ENCODE results near the gene ABCC10. TPM values are rescaled to one million over a fixed set of nuclear protein-coding genes. Genes with fewer than 3 reads are reported as not detected.
A peak's percentile ranks its signal among the peaks of the same experiment; 100 is the strongest.

The ABCC10 gene
- total RNA-seq, 1 donor from 2014 or later = 45.6 TPM

- Mint-ChIP-seq H3K4me3 (ENCODE audit: low read depth) (no peak overlapping the region), H3K4me1 (ENCODE audit: low read depth) (peaks cover 2% of the 10 kb centered on the region), H3K27ac (no peak overlapping the region)
Measured at GRCh38 chr6:43467752-43468151, 40.4 kb downstream of the ABCC10 start.

GRCh38 chr6:43468240-43468639 lies 40.9 kb downstream of the ABCC10 start:
- Mint-ChIP-seq H3K4me1 (ENCODE audit: low read depth) (peaks cover 2% of the 10 kb centered on the region), H3K36me3 (ENCODE audit: low read depth) (no peaks in the 10 kb centered on the region), H3K27me3 (ENCODE audit: low read depth) (peaks cover 15% of the 10 kb centered on the region), H3K9me3 (no peaks in the 10 kb centered on the region), H3K27ac (no peak overlapping the region), H3K4me3 (ENCODE audit: low read depth) (no peak overlapping the region)
- intact Hi-C loops (cut with micrococcal nuclease) = no loop called here
- DNase-seq (ENCODE audit: low spot score) = no peak

More at GRCh38 chr6:43467752-43468151, 40.4 kb downstream of the ABCC10 start:
- Mint-ChIP-seq H3K27me3 (ENCODE audit: low read depth) (peaks cover 17% of the 10 kb centered on the region), H3K9me3 (no peaks in the 10 kb centered on the region), H3K36me3 (ENCODE audit: low read depth) (no peaks in the 10 kb centered on the region)
- DNase-seq (ENCODE audit: low spot score) = no peak
- intact Hi-C loops (cut with micrococcal nuclease) = no loop called here

GRCh38 chr6:43468748-43469681 lies 41.7 kb downstream of the ABCC10 start:
- DNase-seq (ENCODE audit: low spot score) = no peak
- Mint-ChIP-seq H3K4me3 (ENCODE audit: low read depth) (no peak overlapping the region), H3K4me1 (ENCODE audit: low read depth) (peaks cover 2% of the 10 kb centered on the region), H3K36me3 (ENCODE audit: low read depth) (no peaks in the 10 kb centered on the region), H3K9me3 (no peaks in the 10 kb centered on the region), H3K27ac (no peak overlapping the region), H3K27me3 (ENCODE audit: low read depth) (peaks cover 13% of the 10 kb centered on the region)
- intact Hi-C loops (cut with micrococcal nuclease) = no loop called here

GRCh38 chr6:43469947-43470346 lies 42.6 kb downstream of the ABCC10 start:
- intact Hi-C loops (cut with micrococcal nuclease) = no loop called here
- peaks cover 10% of the 10 kb centered on the region for H3K27me3 Mint-ChIP-seq (ENCODE audit: low read depth)
- H3K4me1 Mint-ChIP-seq (ENCODE audit: low read depth) = peaks cover 2% of the 10 kb centered on the region
- no peaks in the 10 kb centered on the region for H3K36me3 Mint-ChIP-seq (ENCODE audit: low read depth)
- no peaks in the 10 kb centered on the region for H3K9me3 Mint-ChIP-seq
- H3K27ac Mint-ChIP-seq = no peak overlapping the region
- DNase-seq (ENCODE audit: low spot score) = no peak
- H3K4me3 Mint-ChIP-seq (ENCODE audit: low read depth) = no peak overlapping the region

- H3K27me3 Mint-ChIP-seq (ENCODE audit: low read depth) = peaks cover 10% of the 10 kb centered on the region
- no peak overlapping the region for H3K4me3 Mint-ChIP-seq (ENCODE audit: low read depth)
- no peaks in the 10 kb centered on the region for H3K9me3 Mint-ChIP-seq
- no peak for DNase-seq (ENCODE audit: low spot score)
- no peaks in the 10 kb centered on the region for H3K36me3 Mint-ChIP-seq (ENCODE audit: low read depth)
- no peak overlapping the region for H3K27ac Mint-ChIP-seq
- intact Hi-C loops (cut with micrococcal nuclease) = no loop called here
- no peaks in the 10 kb centered on the region for H3K4me1 Mint-ChIP-seq (ENCODE audit: low read depth)
Measured at GRCh38 chr6:43471399-43471798, 44.1 kb downstream of the ABCC10 start.

- Mint-ChIP-seq H3K36me3 (ENCODE audit: low read depth) (no peaks in the 10 kb centered on the region), H3K4me3 (ENCODE audit: low read depth) (no peak overlapping the region), H3K4me1 (ENCODE audit: low read depth) (peaks cover 9% of the 10 kb centered on the region), H3K27ac (no peak overlapping the region), H3K27me3 (ENCODE audit: low read depth) (peaks cover 10% of the 10 kb centered on the region), H3K9me3 (no peaks in the 10 kb centered on the region)
- intact Hi-C loops (cut with micrococcal nuclease) = no loop called here
- no peak for DNase-seq (ENCODE audit: low spot score)
Measured at GRCh38 chr6:43472515-43472914, 45.2 kb downstream of the ABCC10 start.

GRCh38 chr6:43475516-43475915 lies 48.2 kb downstream of the ABCC10 start:
- Mint-ChIP-seq H3K4me1 (ENCODE audit: low read depth) (peaks cover 31% of the 10 kb centered on the region), H3K4me3 (ENCODE audit: low read depth) (no peak overlapping the region), H3K9me3 (no peaks in the 10 kb centered on the region), H3K36me3 (ENCODE audit: low read depth) (peaks cover 3% of the 10 kb centered on the region), H3K27ac (no peak overlapping the region), H3K27me3 (ENCODE audit: low read depth) (peaks cover 4% of the 10 kb centered on the region)
- intact Hi-C loops (cut with micrococcal nuclease) = no loop called here
- DNase-seq (ENCODE audit: low spot score) = no peak

GRCh38 chr6:43476746-43477145 lies 49.4 kb downstream of the ABCC10 start:
- intact Hi-C loops (cut with micrococcal nuclease) = no loop called here
- Mint-ChIP-seq H3K27ac (peak overlapping the region; percentile 89), H3K4me1 (ENCODE audit: low read depth) (peaks cover 38% of the 10 kb centered on the region), H3K4me3 (ENCODE audit: low read depth) (peak overlapping the region; percentile 95), H3K36me3 (ENCODE audit: low read depth) (peaks cover 3% of the 10 kb centered on the region), H3K27me3 (ENCODE audit: low read depth) (no peaks in the 10 kb centered on the region), H3K9me3 (no peaks in the 10 kb centered on the region)
- DNase-seq (ENCODE audit: low spot score) = no peak

- intact Hi-C loops (cut with micrococcal nuclease) = no loop called here
- peak within 1 kb of the TSS; percentile 95 for H3K4me3 Mint-ChIP-seq (ENCODE audit: low read depth)
- peaks cover 6% of the 10 kb centered on the region for H3K36me3 Mint-ChIP-seq (ENCODE audit: low read depth)
- peaks cover 43% of the 10 kb centered on the region for H3K4me1 Mint-ChIP-seq (ENCODE audit: low read depth)
- DNase-seq (ENCODE audit: low spot score) = peak; percentile 92
- H3K9me3 Mint-ChIP-seq = no peaks in the 10 kb centered on the region
- H3K27ac Mint-ChIP-seq = peak within 1 kb of the TSS; percentile 89
- H3K27me3 Mint-ChIP-seq (ENCODE audit: low read depth) = no peaks in the 10 kb centered on the region
Measured at GRCh38 chr6:43477235-43478007, 50.1 kb downstream of the ABCC10 start, which contains the start of gene TJAP1. TJAP1 (plus strand) TSS chr6:43477570; CDS start chr6:43499002, 21,432 bp downstream.

GRCh38 chr6:43478008-43478372 lies 50.6 kb downstream of the ABCC10 start:
- peak overlapping the region; percentile 95 for H3K4me3 Mint-ChIP-seq (ENCODE audit: low read depth)
- intact Hi-C loops (cut with micrococcal nuclease) = no loop called here
- H3K36me3 Mint-ChIP-seq (ENCODE audit: low read depth) = peaks cover 7% of the 10 kb centered on the region
- no peak for DNase-seq (ENCODE audit: low spot score)
- H3K9me3 Mint-ChIP-seq = no peaks in the 10 kb centered on the region
- peaks cover 44% of the 10 kb centered on the region for H3K4me1 Mint-ChIP-seq (ENCODE audit: low read depth)
- peak overlapping the region; percentile 89 for H3K27ac Mint-ChIP-seq
- no peaks in the 10 kb centered on the region for H3K27me3 Mint-ChIP-seq (ENCODE audit: low read depth)

GRCh38 chr6:43481075-43481474 lies 53.7 kb downstream of the ABCC10 start:
- DNase-seq (ENCODE audit: low spot score) = no peak
- Mint-ChIP-seq H3K36me3 (ENCODE audit: low read depth) (peaks cover 7% of the 10 kb centered on the region), H3K4me3 (ENCODE audit: low read depth) (no peak overlapping the region), H3K27ac (no peak overlapping the region), H3K4me1 (ENCODE audit: low read depth) (peaks cover 46% of the 10 kb centered on the region), H3K27me3 (ENCODE audit: low read depth) (no peaks in the 10 kb centered on the region), H3K9me3 (no peaks in the 10 kb centered on the region)
- intact Hi-C loops (cut with micrococcal nuclease) = no loop called here

GRCh38 chr6:43481591-43482236 lies 54.4 kb downstream of the ABCC10 start:
- intact Hi-C loops (cut with micrococcal nuclease) = no loop called here
- Mint-ChIP-seq H3K9me3 (no peaks in the 10 kb centered on the region), H3K36me3 (ENCODE audit: low read depth) (peaks cover 7% of the 10 kb centered on the region), H3K4me3 (ENCODE audit: low read depth) (no peak overlapping the region), H3K27ac (no peak overlapping the region), H3K4me1 (ENCODE audit: low read depth) (peaks cover 43% of the 10 kb centered on the region), H3K27me3 (ENCODE audit: low read depth) (no peaks in the 10 kb centered on the region)
- no peak for DNase-seq (ENCODE audit: low spot score)

All from activated T-helper 2 cell treated with anti-CD3 and anti-CD28 coated beads, Interferon-gamma antibody, Interleukin-2, Interleukin-4, amounts not matched to agents 10 μg/mL and 5 μg/mL and 100 μg/mL, durations not matched to agents 14 hours and 24 hours and 36 hours (primary cell).